GM19328 (cell line): ENCODE data around the gene ZNF641.
A peak's percentile ranks its signal among the peaks of the same experiment; 100 is the strongest.

Experiments
- ATAC-seq: cut with Tn5 transposase; IDR thresholded peaks from one replicate; pipeline ENCODE4 v1.9.1; 2021; ENCODE audit warnings: mild to moderate bottlenecking, moderate library complexity; ENCODE audit not compliant: unreplicated experiment

Gene ZNF641

GRCh38 chr12:48350249-48351021, at the start of gene ZNF641:
TSS of gene ZNF641 (minus strand) at chr12:48350919. CDS start at chr12:48348090, 2,829 bp downstream.
- ATAC-seq, result peak; percentile 89

GRCh38 chr12:48390026-48390425, 39.3 kb upstream of the ZNF641 start:
- no peak for ATAC-seq

GRCh38 chr12:48389409-48389808, 38.7 kb upstream of the ZNF641 start:
- no peak for ATAC-seq

GRCh38 chr12:48388938-48389337, 38.2 kb upstream of the ZNF641 start:
- ATAC-seq, result no peak

GRCh38 chr12:48388460-48388859, 37.7 kb upstream of the ZNF641 start:
- no peak for ATAC-seq

GRCh38 chr12:48380596-48380995, 29.9 kb upstream of the ZNF641 start:
- ATAC-seq, result no peak

- ATAC-seq, result no peak
Observed at GRCh38 chr12:48379794-48380193, 29.1 kb upstream of the ZNF641 start.

GRCh38 chr12:48377646-48378045, 26.9 kb upstream of the ZNF641 start:
- ATAC-seq, result no peak

GRCh38 chr12:48374164-48374563, 23.4 kb upstream of the ZNF641 start:
- ATAC-seq, result no peak

GRCh38 chr12:48366131-48366530, 15.4 kb upstream of the ZNF641 start:
- no peak for ATAC-seq

GRCh38 chr12:48361664-48362339, 11.1 kb upstream of the ZNF641 start:
- no peak for ATAC-seq

- ATAC-seq, result no peak
Observed at GRCh38 chr12:48358937-48359513, 8.3 kb upstream of the ZNF641 start.

GRCh38 chr12:48356041-48356768, 5.5 kb upstream of the ZNF641 start:
- no peak for ATAC-seq

GRCh38 chr12:48352157-48352760, 1.5 kb upstream of the ZNF641 start:
- no peak for ATAC-seq

- peak; percentile 34 for ATAC-seq
Observed at GRCh38 chr12:48351022-48351708, 446 bp upstream of the ZNF641 start.

- no peak for ATAC-seq
Observed at GRCh38 chr12:48349471-48349870, 1.2 kb downstream of the ZNF641 start.

- no peak for ATAC-seq
Observed at GRCh38 chr12:48342980-48343379, 7.7 kb downstream of the ZNF641 start.

- ATAC-seq, result no peak
Observed at GRCh38 chr12:48340943-48341342, 9.8 kb downstream of the ZNF641 start.

GRCh38 chr12:48339442-48340117, 11.1 kb downstream of the ZNF641 start:
- ATAC-seq, result no peak

GRCh38 chr12:48336564-48336963, 14.2 kb downstream of the ZNF641 start:
- ATAC-seq, result no peak
